GM18868 (cell line): ENCODE measurements around the gene NCS1.
"Not testable (repeated sequence)": the region's sequence is repeated elsewhere in the genome, so short reads cannot be mapped to it uniquely, and the experiment has no call there.

Experiments
- ATAC-seq: cut with Tn5 transposase; IDR thresholded peaks from one replicate; pipeline ENCODE4 v1.9.1; 2021; ENCODE audit warnings: mild to moderate bottlenecking, moderate library complexity; ENCODE audit not compliant: unreplicated experiment

Gene NCS1

GRCh38 chr9:130235558-130236435 is 63.6 kb downstream of the NCS1 start:
- no peak for ATAC-seq

DNA sequence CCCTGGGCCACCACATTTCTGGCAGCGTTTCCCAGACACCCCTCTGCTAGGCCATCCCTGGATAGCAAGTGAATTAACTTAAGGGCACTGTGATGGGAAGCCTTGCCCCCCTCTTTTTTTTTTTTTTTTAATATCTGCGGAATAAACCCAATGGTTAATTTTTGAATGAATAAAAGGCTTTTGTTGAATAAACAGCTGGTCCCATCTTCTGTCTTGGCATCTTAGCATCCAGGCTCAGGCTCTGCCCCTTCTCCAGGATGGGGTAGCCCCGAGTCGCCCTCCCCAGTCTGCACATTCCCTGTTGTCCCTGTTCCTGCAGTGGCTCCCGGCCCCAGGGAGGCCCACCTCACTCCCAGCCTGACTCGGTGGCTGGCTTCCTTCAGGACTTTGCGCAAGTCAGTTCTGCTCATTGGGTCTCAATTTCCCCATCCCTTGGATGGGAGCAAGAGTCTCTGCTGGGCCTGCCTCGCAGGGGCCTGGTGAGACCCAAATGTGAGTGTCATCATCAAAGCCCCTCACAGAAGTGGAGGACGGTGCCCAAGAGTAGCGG is 64.3 kb downstream of the NCS1 start:
- ATAC-seq, result no peak

- no peak for ATAC-seq
Measured at GRCh38 chr9:130237076-130237475, 64.9 kb downstream of the NCS1 start.

DNA sequence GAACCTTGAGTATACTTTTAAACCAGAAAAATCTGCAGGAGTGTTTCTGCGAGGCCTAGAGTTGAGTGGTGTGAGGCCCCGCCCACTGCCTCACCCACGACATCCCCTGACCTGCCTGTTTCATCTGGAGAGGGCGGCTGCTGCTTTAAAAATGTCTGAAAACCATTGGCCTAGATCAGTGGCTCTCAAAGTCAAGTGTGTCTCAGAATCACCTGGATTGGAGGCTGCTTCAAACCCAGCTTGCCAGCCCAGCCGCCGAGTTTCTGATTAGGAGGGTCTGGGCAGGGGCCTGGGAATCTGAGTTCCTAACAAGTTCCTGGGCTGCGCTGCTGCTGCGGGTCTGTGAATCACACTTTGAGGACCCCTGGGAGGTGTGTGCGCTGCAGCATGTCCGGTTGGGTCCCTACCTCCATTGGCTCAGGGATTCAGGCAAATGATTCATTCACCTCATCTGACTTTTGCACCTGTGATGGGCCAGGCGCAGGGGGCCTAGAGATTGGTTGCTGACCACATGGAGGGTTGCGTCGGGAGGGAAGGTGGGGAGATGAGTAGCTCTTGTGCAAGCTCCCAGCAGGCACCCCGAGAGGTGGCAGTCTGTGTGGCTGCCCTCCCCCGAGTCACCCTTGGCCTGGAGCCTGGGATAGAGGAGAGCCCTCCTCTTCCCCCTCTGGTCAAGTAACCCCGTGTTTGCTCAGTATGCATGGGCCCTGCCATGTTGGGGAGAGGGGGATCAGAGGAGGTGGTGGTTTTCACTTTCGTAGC is 65.7 kb downstream of the NCS1 start:
- no peak for ATAC-seq

DNA sequence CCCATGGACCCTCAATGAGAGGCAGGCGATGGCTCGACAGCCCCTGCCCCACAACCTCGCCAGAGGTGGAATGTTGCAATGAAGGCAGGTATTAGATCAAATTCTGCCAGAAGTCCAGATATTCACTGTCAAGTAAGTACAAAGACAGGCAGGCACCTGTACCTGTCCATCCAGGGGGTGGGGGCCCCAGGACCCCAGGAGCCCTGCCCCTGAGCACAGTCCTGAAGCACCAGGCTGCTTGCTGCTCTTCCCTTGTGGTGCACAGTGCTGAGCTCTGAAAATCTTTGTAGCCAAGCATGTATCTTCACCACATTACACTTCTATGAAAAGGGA is 67.1 kb downstream of the NCS1 start:
- peak; percentile 15 for ATAC-seq

DNA sequence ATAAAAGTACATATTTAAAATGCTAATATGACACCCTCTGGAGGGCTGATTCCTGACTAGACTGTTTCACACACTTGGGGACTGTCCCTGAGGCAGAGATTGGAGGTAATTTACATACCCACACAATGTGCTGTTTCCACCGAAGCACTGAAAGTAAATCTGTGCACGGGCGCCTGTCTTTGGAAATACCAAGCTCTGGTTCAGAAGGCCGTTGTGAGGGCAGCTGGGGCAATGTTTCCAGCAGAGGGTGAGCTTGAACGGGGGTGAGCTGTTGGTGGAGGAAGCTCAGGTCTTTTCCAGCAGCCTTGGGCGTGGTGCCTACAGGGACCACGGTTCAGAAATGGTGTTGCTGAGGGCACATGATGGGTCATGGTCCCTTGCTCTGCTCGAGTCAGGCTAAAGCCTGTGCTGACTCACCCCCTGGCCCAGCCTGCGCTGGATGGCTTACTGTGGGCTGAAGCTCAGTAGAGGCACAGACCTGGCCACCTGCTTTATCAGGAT is 67.6 kb downstream of the NCS1 start:
- ATAC-seq, result peak; percentile 69

DNA sequence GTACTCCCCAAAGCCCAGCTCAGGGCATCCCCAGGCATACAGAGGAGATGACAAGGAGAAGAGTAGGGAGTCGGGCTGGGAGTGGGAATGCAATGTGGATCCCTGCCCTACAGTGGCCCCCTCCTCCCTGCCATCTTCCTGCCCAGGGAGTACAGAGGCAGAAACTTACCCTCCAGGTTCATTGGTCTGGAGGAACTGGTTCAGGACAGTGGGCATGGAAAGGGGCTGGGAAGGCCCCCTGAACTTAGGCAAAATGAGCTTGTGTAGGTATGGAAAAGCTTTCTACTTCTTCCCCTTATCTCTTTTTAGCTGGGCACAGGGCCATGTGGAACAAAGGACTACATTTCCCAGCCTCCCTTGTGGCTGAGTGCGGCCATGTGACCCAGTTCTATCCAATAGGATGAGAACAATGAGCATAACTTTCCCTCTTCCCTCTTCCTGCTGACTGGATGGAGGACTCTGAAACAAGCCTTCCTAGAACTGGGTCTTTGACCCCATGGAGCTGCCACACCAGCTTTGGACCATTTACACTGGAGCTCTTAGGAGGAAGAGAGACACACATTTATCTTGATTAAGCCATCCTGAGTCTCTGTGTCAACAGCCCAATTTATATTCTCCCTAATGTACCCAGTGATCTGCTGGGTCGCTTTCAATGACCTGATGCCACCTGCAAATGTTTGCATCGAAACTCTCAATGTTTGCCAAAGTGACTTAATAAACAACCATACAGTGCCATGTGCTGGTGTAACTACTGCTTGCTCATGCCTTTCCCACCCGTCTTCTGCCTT is 68.4 kb downstream of the NCS1 start:
- ATAC-seq, result peak; percentile 47

DNA sequence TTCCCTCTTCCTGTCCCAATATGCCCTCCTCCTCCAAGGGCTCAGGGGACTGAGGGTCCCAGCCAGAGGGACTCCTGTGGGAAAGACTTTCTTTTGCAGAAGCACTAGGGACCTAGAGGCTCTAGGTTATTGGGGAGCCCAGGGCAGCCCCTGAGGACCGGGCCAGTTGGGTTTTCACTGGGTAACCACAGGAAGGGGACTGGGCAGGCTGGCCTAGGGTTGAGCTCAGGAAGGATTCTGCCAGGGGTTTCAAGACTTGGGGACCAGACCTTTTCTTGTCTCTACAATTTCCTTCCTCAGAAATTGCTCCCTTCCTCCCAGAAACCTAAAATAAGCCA is 69.0 kb downstream of the NCS1 start:
- no peak for ATAC-seq

GRCh38 chr9:130242270-130243014 is 70.2 kb downstream of the NCS1 start:
- no peak for ATAC-seq

DNA sequence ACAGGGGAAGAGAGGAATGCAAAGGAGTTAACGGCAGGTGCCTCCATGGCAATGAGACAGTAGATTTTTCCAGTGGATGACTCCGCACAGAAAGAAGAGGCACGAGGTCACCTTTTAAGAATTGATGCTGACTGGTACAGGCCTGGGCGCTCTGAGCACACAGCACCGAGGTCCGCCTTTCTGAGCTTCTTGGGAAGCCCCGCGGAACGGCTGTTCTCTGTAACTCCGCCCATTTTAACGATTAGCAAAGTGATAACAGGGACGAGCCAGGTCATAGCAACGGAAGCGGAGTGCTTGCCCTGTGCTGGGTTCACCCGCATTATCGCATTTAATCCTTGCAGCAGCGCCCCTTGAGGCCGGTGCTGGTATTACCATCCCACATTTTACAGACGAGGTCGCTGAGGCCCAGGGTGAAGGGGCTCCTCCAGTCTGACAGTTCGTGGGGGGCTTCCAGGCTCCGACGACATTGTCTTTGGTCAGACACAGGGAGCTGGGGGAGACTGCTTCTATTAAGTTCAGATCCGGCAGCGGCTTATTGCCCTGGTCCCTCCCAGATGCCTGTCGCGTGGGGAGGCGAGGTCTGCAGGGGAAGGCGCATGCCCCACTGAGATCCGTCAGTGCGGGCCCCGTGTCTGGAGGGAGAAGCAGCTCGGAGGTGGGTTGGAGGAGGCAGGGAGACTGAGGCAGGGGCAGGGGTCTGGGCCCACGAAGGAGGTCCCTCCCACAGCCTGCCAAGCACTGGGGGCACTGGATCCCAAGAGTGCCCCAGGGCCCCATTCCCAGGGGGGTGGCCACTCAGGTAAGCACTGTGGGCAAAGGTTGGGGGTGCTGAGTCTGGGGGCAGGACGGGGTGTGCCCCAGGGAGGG is 71.0 kb downstream of the NCS1 start:
- no peak for ATAC-seq

DNA sequence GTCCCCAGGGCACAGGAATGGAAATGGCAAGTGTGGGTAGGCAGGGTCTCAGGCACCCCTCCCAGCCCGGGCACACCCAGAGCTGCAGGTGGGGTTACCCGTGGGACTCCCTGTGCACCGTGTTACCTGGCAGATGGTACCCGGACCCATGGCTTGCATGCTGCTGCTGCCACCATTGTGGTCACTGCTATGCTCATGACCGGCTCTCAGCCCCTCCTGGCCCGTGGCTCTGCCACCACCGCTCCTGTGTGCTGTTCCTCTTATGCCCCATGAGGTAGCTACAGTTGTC is 71.6 kb downstream of the NCS1 start:
- ATAC-seq, result no peak

- no peak for ATAC-seq
Measured at GRCh38 chr9:130244548-130245165, 72.5 kb downstream of the NCS1 start.

DNA sequence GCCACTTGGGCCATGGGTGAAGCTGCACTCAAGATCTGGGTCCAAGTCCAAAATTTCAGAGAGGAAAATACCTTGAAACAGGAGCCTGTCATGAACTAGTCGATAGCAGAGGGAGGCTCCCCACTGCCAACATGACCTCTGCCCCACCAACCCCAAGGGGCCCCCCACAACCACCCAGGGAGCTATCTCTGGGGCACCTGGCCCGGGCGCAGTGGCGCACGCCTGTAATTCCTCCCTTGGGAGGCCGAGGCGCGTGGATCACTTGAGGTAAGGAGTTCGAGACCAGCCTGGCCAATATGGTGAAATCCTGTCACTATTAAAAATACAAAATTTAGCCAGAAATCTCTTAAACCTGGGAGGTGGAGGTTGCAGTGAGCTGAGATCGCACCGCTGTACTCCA is 73.3 kb downstream of the NCS1 start:
- no peak for ATAC-seq

GRCh38 chr9:130246126-130246525 is 73.9 kb downstream of the NCS1 start:
- ATAC-seq, result no peak

- ATAC-seq, result no peak
Measured at GRCh38 chr9:130254747-130255630, 82.8 kb downstream of the NCS1 start.

DNA sequence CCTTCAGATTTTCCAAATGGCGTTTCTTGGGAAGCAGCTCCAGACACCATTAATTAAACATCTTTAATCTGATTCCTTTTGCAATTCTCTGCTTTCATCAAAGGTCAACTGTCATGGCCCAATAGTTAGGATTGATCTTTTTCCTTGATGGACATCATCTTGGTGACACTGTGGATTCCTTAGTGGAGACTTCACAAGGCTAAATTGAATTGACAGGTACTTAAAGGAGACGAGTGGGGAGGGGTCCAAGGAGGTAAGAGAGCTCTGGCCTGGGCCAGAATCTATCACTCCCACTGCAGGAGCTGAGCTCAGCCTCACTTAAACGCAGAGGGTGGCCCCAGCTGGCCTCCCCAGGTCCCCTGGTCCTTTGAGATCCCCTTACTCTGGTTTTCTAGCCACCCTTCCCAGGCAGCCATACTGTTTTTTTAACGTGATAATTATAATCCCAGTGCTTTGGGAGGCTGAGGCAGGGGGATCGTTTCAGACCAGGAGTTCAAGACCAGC is 83.5 kb downstream of the NCS1 start:
- no peak for ATAC-seq

DNA sequence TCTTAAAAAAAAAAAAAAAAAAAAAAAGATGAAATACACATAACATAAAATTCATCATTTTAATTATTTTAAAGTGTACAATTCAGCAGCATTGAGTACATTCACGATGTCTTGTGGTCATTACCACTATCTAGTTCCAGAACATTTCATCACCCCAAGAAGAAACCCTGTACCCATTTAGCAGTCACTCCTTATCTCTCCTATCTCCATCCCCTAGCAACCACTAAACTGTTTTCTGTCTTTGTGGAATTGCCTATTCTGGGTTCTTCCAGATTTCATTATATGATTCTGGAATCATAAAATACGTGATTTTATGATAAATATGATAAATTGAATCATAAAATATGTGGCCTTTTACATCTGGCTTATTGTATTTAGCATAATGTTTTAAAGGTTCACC is 84.4 kb downstream of the NCS1 start:
- ATAC-seq, result no peak

DNA sequence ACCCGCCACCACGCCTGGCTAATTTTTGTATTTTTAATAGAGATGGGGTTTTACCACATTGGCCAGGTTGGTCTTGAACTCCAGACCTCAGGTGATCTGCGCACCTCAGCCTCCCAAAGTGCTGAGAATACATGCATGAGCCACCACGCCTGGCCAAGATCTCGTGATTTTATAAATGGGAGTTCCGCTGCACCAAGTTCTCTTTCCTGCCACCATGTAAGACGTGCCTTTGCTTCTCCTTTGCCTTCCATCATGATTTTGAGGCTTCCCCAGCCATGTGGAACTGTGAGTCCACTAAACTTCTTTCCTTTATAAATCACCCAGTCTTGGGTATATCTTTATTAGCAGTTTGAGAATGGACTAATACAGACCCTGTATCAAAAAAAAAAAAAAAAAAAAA is 85.9 kb downstream of the NCS1 start:
- not testable (repeated sequence) for ATAC-seq
